HCT116 (cell line): ENCODE data around the gene CELF2. TPM values are rescaled to one million over a fixed set of nuclear protein-coding genes. Genes with fewer than 3 reads are reported as not detected.

Experiments
- ATAC-seq: fragments of 200-7000 bp; cut with Tn5 transposase; 2 replicates; pipeline ENCODE4 v1.9.1; 2020; ENCODE audit warnings: mild to moderate bottlenecking, moderate library complexity
- BruUV-seq: library from RNA; stranded (reverse); fragments of 400-500 nt; replicated peaks from 2 replicates; lab custom pipeline; 2021; lab: Mats Ljungman, UMichigan
- CTCF ChIA-PET: fragments of 300-600 bp; sonication (Branson Sonifier 250); formaldehyde crosslinking; loops from one replicate; lab custom pipeline; 2021; ENCODE audit warnings: antibody characterized with exemption; lab: Charles Lee
- POLR2A ChIA-PET: fragments of 300-600, 350-600 bp; sonication (Branson Sonifier 250); formaldehyde crosslinking; loops from one replicate; lab custom pipeline; 2021; ENCODE audit warnings: antibody characterized with exemption; lab: Charles Lee
- RAD21 ChIA-PET, 2 experiments: fragments of 300-600 bp; sonication (Branson Sonifier 250); formaldehyde crosslinking; loops; one replicate each; lab custom pipeline; 2023; ENCODE audit warnings: low total read pairs in 2 of 2; ENCODE audit not compliant: uncharacterized antibody in 2 of 2, unreplicated experiment in 2 of 2, low non-redundant PET in 1 of 2; lab: Charles Lee
- DNase-seq: peaks from one replicate; pipeline ENCODE4 v3.0.0-alpha.2; 2010; ENCODE audit warnings: low read depth, low spot score
- H2AFZ ChIP-seq: fragments of 200-600 bp; shearing (Covaris generic), sonication (generic); 2 replicates; pipeline ENCODE4 v1.6.1; 2017; ENCODE audit warnings: low read depth, mixed run types, mixed read lengths, antibody characterized with exemption, low read length; ENCODE audit not compliant: poor library complexity, severe bottlenecking
- H3K27ac ChIP-seq: 2 replicates; pipeline ENCODE4 v1.5.1; 2012; ENCODE audit warnings: low read depth, low read length
- H3K27me3 ChIP-seq: fragments of 200-600 bp; sonication (generic); 2 replicates; pipeline ENCODE4 v1.6.1; 2016; ENCODE audit warnings: mixed run types, low read length, mixed read lengths; ENCODE audit not compliant: insufficient read depth
- H3K36me3 ChIP-seq, 2 experiments: fragments of 200-500 bp in 1 of 2; fragments of 200-600 bp in 1 of 2; sonication (Bioruptor generic) in 1 of 2; sonication (generic) in 1 of 2; 2 replicates each; pipeline versions ENCODE4 v1.5.1 to v1.6.1; 2014 to 2016; ENCODE audit warnings: low read length in 2 of 2, inconsistent platforms in 1 of 2, mixed read lengths in 1 of 2, mixed run types in 1 of 2; ENCODE audit not compliant: insufficient read depth in 2 of 2, control insufficient read depth in 1 of 2
- H3K4me1 ChIP-seq, 2 experiments: fragments of 200-600 bp in 1 of 2; sonication (generic) in 1 of 2; 2 replicates each; pipeline versions ENCODE4 v1.5.1 to v1.6.1; 2012 to 2017; ENCODE audit warnings: low read length in 2 of 2, inconsistent platforms in 1 of 2, mild to moderate bottlenecking in 1 of 2, mixed read lengths in 1 of 2, mixed run types in 1 of 2, moderate library complexity in 1 of 2; ENCODE audit not compliant: insufficient read depth in 2 of 2, control insufficient read depth in 1 of 2
- H3K4me2 ChIP-seq: fragments of 200-600 bp; sonication (generic); 2 replicates; pipeline ENCODE4 v1.6.1; 2017; ENCODE audit warnings: mixed run types, low read length, mixed read lengths
- H3K4me3 ChIP-seq, 2 experiments: fragments of 200-600 bp in 1 of 2; sonication (generic) in 1 of 2; replicated peaks in 1 of 2; 2 replicates each; pipeline ENCODE4 v1.5.1; 2011 to 2016; ENCODE audit warnings: low read length in 2 of 2, control low read depth in 1 of 2, low read depth in 1 of 2, mild to moderate bottlenecking in 1 of 2, mixed read lengths in 1 of 2, mixed run types in 1 of 2
- H3K79me2 ChIP-seq: fragments of 200-600 bp; sonication (generic); 2 replicates; pipeline ENCODE4 v1.6.1; 2017; ENCODE audit warnings: mild to moderate bottlenecking, mixed run types, low read length, moderate library complexity, mixed read lengths; ENCODE audit not compliant: insufficient read depth
- H3K9ac ChIP-seq: fragments of 200-600 bp; sonication (generic); 2 replicates; pipeline ENCODE4 v1.6.1; 2016; ENCODE audit warnings: low read length, mixed read lengths
- H3K9me2 ChIP-seq: fragments of 200-600 bp; sonication (generic), shearing (Covaris generic); 2 replicates; pipeline ENCODE4 v1.6.1; 2017; ENCODE audit warnings: mixed run types, mild to moderate bottlenecking, moderate library complexity; ENCODE audit not compliant: insufficient read depth
- H3K9me3 ChIP-seq, 2 experiments: fragments of 200-500 bp in 1 of 2; fragments of 200-600 bp in 1 of 2; sonication (Bioruptor generic) in 1 of 2; sonication (generic) in 1 of 2; 2 replicates each; pipeline ENCODE4 v1.6.1; 2014 to 2017; ENCODE audit warnings: low read length in 2 of 2, mixed read lengths in 2 of 2, inconsistent platforms in 1 of 2, low read depth in 1 of 2, mild to moderate bottlenecking in 1 of 2, mixed run types in 1 of 2, moderate library complexity in 1 of 2; ENCODE audit not compliant: control insufficient read depth in 1 of 2, insufficient read depth in 1 of 2
- H4K20me1 ChIP-seq: fragments of 200-600 bp; sonication (generic), shearing (Covaris generic); 2 replicates; pipeline ENCODE4 v1.6.1; 2017; ENCODE audit warnings: mixed run types, mild to moderate bottlenecking, moderate library complexity; ENCODE audit not compliant: insufficient read depth
- CBX3 ChIP-seq: IDR thresholded peaks from 2 replicates; pipeline ENCODE4 v1.6.1; 2012; ENCODE audit warnings: low read depth
- CEBPB ChIP-seq: IDR thresholded peaks from 2 replicates; pipeline ENCODE4 v1.6.1; 2012; ENCODE audit warnings: low read depth
- EGR1 ChIP-seq: IDR thresholded peaks from 2 replicates; pipeline ENCODE4 v1.6.1; 2012; ENCODE audit warnings: low read depth
- ELF1 ChIP-seq: IDR thresholded peaks from 2 replicates; pipeline ENCODE4 v1.6.1; 2012; ENCODE audit warnings: low read depth, borderline replicate concordance
- EZH2 ChIP-seq: fragments of 200-600 bp; sonication (generic); IDR thresholded peaks from 2 replicates; pipeline ENCODE4 v1.6.1; 2017; ENCODE audit warnings: antibody characterized with exemption, mixed run types
- FOSL1 ChIP-seq: IDR thresholded peaks from 2 replicates; pipeline ENCODE4 v1.6.1; 2012; ENCODE audit warnings: low read depth
- JUND ChIP-seq: IDR thresholded peaks from 2 replicates; pipeline ENCODE4 v1.6.1; 2012
- POLR2AphosphoS5 ChIP-seq: IDR thresholded peaks from 2 replicates; pipeline ENCODE4 v1.6.1; 2011; ENCODE audit warnings: mild to moderate bottlenecking, low read depth, low read length, moderate library complexity
- RAD21 ChIP-seq: IDR thresholded peaks from 2 replicates; pipeline ENCODE4 v1.6.1; 2012; ENCODE audit warnings: low read depth, mild to moderate bottlenecking
- SIN3A ChIP-seq: IDR thresholded peaks from 2 replicates; pipeline ENCODE4 v1.6.1; 2012; ENCODE audit warnings: low read depth
- SP1 ChIP-seq: IDR thresholded peaks from 2 replicates; pipeline ENCODE4 v1.6.1; 2012; ENCODE audit warnings: low read depth
- SRF ChIP-seq: IDR thresholded peaks from 2 replicates; pipeline ENCODE4 v1.6.1; 2012; ENCODE audit warnings: low read depth
- TCF7L2 ChIP-seq: IDR thresholded peaks from 2 replicates; pipeline ENCODE4 v1.7.0; 2011; ENCODE audit warnings: borderline replicate concordance, inconsistent platforms; ENCODE audit not compliant: insufficient read depth, insufficient read length; ENCODE audit errors: extremely low read depth
- YY1 ChIP-seq: IDR thresholded peaks from 2 replicates; pipeline ENCODE4 v1.6.1; 2011; ENCODE audit warnings: low read length, low read depth, moderate library complexity, mild to moderate bottlenecking; ENCODE audit not compliant: insufficient replicate concordance; ENCODE audit errors: extremely low read depth
- ZFX ChIP-seq: fragments of 450-650 bp; IDR thresholded peaks from 2 replicates; pipeline ENCODE4 v1.6.1; 2017
- ZNF274 ChIP-seq: fragments of 200-500 bp; sonication (Bioruptor generic); IDR thresholded peaks from 2 replicates; pipeline ENCODE4 v1.6.1; 2014; ENCODE audit warnings: mild to moderate bottlenecking, low read depth, low read length, inconsistent platforms
- intact Hi-C: fragments of 100-400 bp; cut with micrococcal nuclease; formaldehyde crosslinking; loops from 2 replicates; pipeline ENCODE4 v1.10.0; 2022
- total RNA-seq: library from RNA; stranded (reverse); gene quantifications from one replicate; pipeline ENCODE4 v1.2.1, GENCODE V29; 2021; ENCODE audit not compliant: unreplicated experiment
- TF ChIP-seq, protein P1 (sequence below), 3 experiments: fragments of 200-600 bp in 1 of 3; sonication (generic) in 1 of 3; IDR thresholded peaks in 2 of 3; conservative IDR thresholded peaks in 1 of 3; 2 replicates each; pipeline ENCODE4 v1.5.1; 2012 to 2017; ENCODE audit warnings: low read depth in 2 of 3, low read length in 2 of 3, antibody characterized with exemption in 1 of 3, borderline replicate concordance in 1 of 3, control low read depth in 1 of 3, mild to moderate bottlenecking in 1 of 3, mixed read lengths in 1 of 3, mixed run types in 1 of 3, moderate library complexity in 1 of 3; ENCODE audit not compliant: insufficient read depth in 1 of 3
- TF ChIP-seq, protein P2 (sequence below): IDR thresholded peaks from 2 replicates; pipeline ENCODE4 v1.6.1; 2012; ENCODE audit warnings: low read depth
- TF ChIP-seq, protein P3 (sequence below): IDR thresholded peaks from 2 replicates; pipeline ENCODE4 v1.6.1; 2011; ENCODE audit warnings: mild to moderate bottlenecking, low read length, moderate library complexity; ENCODE audit not compliant: insufficient replicate concordance; ENCODE audit errors: extremely low read depth
- TF ChIP-seq, protein P4 (sequence below): IDR thresholded peaks from 2 replicates; pipeline ENCODE4 v1.6.1; 2012

The CELF2 gene
- total RNA-seq, 1 experiment from 2014 or later, result 0.66 TPM

DNA sequence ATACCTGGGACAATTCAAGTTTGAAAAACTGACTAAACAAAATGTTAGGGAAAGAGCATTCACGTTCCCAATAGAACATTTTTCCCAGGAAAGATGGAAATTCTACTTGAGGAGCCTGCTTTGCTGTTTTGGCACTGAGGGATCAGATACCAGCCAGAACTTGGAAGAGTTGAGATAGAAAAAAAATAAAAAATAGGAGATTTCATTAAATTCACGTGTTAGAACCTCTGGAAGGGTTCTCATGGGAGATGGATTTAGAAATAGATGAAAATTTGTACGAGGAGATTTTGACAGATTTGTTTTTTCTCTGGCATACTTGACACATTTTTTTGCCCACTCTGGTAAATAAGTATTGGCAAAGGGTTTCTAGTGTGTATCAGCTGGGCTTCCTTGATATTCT lies 63.7 kb downstream of the CELF2 start:
- Histone ChIP-seq H3K79me2 (no peaks in the 10 kb centered on the region), H3K9ac (no peak overlapping the region), H4K20me1 (no peaks in the 10 kb centered on the region), H3K4me3 (no peak overlapping the region), H3K4me1 (no peaks in the 10 kb centered on the region), H3K27me3 (no peaks in the 10 kb centered on the region), H3K36me3 (no peaks in the 10 kb centered on the region), H3K4me2 (no peak overlapping the region), H2AFZ (no peak overlapping the region), H3K9me2 (no peaks in the 10 kb centered on the region), H3K9me3 (peaks cover 0 to 5% of the 10 kb centered on the region in 2 experiments; a peak in 1 of 4 replicates), H3K27ac (no peak overlapping the region)
- BruUV-seq, result no TSS peak
- RAD21 ChIA-PET, result no interaction called here
- TF ChIP-seq POLR2AphosphoS5 (no peak), ZFX (no peak), TCF7L2 (no peak), EGR1 (no peak), ELF1 (no peak), EZH2 (no peak), YY1 (no peak), ZNF274 (no peak), SP1 (no peak), CEBPB (no peak), RAD21 (no peak), CBX3 (no peak), SRF (no peak), FOSL1 (no peak), JUND (no peak), SIN3A (no peak)
- TF ChIP-seq, protein P1, sequence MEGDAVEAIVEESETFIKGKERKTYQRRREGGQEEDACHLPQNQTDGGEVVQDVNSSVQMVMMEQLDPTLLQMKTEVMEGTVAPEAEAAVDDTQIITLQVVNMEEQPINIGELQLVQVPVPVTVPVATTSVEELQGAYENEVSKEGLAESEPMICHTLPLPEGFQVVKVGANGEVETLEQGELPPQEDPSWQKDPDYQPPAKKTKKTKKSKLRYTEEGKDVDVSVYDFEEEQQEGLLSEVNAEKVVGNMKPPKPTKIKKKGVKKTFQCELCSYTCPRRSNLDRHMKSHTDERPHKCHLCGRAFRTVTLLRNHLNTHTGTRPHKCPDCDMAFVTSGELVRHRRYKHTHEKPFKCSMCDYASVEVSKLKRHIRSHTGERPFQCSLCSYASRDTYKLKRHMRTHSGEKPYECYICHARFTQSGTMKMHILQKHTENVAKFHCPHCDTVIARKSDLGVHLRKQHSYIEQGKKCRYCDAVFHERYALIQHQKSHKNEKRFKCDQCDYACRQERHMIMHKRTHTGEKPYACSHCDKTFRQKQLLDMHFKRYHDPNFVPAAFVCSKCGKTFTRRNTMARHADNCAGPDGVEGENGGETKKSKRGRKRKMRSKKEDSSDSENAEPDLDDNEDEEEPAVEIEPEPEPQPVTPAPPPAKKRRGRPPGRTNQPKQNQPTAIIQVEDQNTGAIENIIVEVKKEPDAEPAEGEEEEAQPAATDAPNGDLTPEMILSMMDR (IDR thresholded peaks at IDR 0.05 in 2 of 3, conservative IDR thresholded peaks at IDR 0.05 in 1 of 3; ENCODE audit: borderline replicate concordance in 1 of 3, insufficient read depth in 1 of 3, low read depth in 2 of 3, low read length in 2 of 3), result no peak
- TF ChIP-seq, protein P2, sequence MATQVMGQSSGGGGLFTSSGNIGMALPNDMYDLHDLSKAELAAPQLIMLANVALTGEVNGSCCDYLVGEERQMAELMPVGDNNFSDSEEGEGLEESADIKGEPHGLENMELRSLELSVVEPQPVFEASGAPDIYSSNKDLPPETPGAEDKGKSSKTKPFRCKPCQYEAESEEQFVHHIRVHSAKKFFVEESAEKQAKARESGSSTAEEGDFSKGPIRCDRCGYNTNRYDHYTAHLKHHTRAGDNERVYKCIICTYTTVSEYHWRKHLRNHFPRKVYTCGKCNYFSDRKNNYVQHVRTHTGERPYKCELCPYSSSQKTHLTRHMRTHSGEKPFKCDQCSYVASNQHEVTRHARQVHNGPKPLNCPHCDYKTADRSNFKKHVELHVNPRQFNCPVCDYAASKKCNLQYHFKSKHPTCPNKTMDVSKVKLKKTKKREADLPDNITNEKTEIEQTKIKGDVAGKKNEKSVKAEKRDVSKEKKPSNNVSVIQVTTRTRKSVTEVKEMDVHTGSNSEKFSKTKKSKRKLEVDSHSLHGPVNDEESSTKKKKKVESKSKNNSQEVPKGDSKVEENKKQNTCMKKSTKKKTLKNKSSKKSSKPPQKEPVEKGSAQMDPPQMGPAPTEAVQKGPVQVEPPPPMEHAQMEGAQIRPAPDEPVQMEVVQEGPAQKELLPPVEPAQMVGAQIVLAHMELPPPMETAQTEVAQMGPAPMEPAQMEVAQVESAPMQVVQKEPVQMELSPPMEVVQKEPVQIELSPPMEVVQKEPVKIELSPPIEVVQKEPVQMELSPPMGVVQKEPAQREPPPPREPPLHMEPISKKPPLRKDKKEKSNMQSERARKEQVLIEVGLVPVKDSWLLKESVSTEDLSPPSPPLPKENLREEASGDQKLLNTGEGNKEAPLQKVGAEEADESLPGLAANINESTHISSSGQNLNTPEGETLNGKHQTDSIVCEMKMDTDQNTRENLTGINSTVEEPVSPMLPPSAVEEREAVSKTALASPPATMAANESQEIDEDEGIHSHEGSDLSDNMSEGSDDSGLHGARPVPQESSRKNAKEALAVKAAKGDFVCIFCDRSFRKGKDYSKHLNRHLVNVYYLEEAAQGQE, result no peak
- TF ChIP-seq, protein P3, sequence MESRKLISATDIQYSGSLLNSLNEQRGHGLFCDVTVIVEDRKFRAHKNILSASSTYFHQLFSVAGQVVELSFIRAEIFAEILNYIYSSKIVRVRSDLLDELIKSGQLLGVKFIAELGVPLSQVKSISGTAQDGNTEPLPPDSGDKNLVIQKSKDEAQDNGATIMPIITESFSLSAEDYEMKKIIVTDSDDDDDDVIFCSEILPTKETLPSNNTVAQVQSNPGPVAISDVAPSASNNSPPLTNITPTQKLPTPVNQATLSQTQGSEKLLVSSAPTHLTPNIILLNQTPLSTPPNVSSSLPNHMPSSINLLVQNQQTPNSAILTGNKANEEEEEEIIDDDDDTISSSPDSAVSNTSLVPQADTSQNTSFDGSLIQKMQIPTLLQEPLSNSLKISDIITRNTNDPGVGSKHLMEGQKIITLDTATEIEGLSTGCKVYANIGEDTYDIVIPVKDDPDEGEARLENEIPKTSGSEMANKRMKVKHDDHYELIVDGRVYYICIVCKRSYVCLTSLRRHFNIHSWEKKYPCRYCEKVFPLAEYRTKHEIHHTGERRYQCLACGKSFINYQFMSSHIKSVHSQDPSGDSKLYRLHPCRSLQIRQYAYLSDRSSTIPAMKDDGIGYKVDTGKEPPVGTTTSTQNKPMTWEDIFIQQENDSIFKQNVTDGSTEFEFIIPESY, result no peak
- TF ChIP-seq, protein P4, sequence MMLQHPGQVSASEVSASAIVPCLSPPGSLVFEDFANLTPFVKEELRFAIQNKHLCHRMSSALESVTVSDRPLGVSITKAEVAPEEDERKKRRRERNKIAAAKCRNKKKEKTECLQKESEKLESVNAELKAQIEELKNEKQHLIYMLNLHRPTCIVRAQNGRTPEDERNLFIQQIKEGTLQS, result no peak
- CTCF ChIA-PET, result no interaction called here
- DNase-seq, result no peak
- ATAC-seq, result no peak
- POLR2A ChIA-PET, result no interaction called here
- intact Hi-C loops, result no loop called here
